SK-N-SH treated with all-trans-retinoic acid at 6 μM for 48 hours (cell line): ENCODE measurements around the gene SCIN.

Experiments used
- ATAC-seq: fragments of 200-7000 bp; cut with Tn5 transposase; 3 replicates; pipeline ENCODE4 v1.9.1; 2020; ENCODE audit warnings: mild to moderate bottlenecking, moderate library complexity
- ARNTL ChIP-seq: fragments of 450-650 bp; formaldehyde crosslinking; IDR thresholded peaks from 2 replicates; pipeline ENCODE4 v1.5.0; 2020; ENCODE audit warnings: low read depth, mild to moderate bottlenecking, moderate library complexity, borderline replicate concordance
- BACH2 ChIP-seq: fragments of 250-450 bp; sonication (Bioruptor Pico); IDR thresholded peaks from 2 replicates; pipeline ENCODE4 v1.9.0; 2021; ENCODE audit warnings: mild to moderate bottlenecking, borderline replicate concordance
- CSDC2 ChIP-seq: fragments of 250-450 bp; sonication (Bioruptor Pico); IDR thresholded peaks from 2 replicates; pipeline ENCODE4 v1.5.0; 2020; ENCODE audit warnings: mild to moderate bottlenecking, moderate library complexity
- CSRNP3 ChIP-seq: fragments of 250-450 bp; sonication (Bioruptor Pico); IDR thresholded peaks from 2 replicates; pipeline ENCODE4 v1.5.1; 2021; ENCODE audit warnings: mild to moderate bottlenecking, moderate library complexity
- ESRRG ChIP-seq: fragments of 250-450 bp; sonication (Bioruptor Pico); IDR thresholded peaks from 2 replicates; pipeline ENCODE4 v1.6.1; 2021; ENCODE audit warnings: mild to moderate bottlenecking
- GLIS3 ChIP-seq: fragments of 250-450 bp; sonication (Bioruptor Pico); IDR thresholded peaks from 2 replicates; pipeline ENCODE4 v1.5.0; 2020; ENCODE audit warnings: mild to moderate bottlenecking, moderate library complexity
- ISL1 ChIP-seq: fragments of 250-450 bp; sonication (Bioruptor Pico); IDR thresholded peaks from 2 replicates; pipeline ENCODE4 v2.1.2; 2022; ENCODE audit warnings: mild to moderate bottlenecking, moderate library complexity
- OSR1 ChIP-seq: fragments of 250-450 bp; sonication (Bioruptor Pico); IDR thresholded peaks from 2 replicates; pipeline ENCODE4 v1.8.0; 2022; ENCODE audit warnings: moderate library complexity, mild to moderate bottlenecking, inconsistent platforms
- PPARA ChIP-seq: fragments of 250-450 bp; sonication (Bioruptor Pico); IDR thresholded peaks from 2 replicates; pipeline ENCODE4 v1.5.0; 2020; ENCODE audit warnings: mild to moderate bottlenecking, borderline replicate concordance
- RARB ChIP-seq: fragments of 250-450 bp; sonication (Bioruptor Pico); IDR thresholded peaks from 2 replicates; pipeline ENCODE4 v1.8.0; 2021; ENCODE audit warnings: mild to moderate bottlenecking, moderate library complexity
- SNAI2 ChIP-seq: fragments of 250-450 bp; sonication (Bioruptor Pico); IDR thresholded peaks from 2 replicates; pipeline ENCODE4 v1.5.0; 2020; ENCODE audit warnings: mild to moderate bottlenecking, moderate library complexity
- TCF4 ChIP-seq: fragments of 250-450 bp; sonication (Bioruptor Pico); IDR thresholded peaks from 2 replicates; pipeline ENCODE4 v1.8.0; 2021; ENCODE audit warnings: mild to moderate bottlenecking, moderate library complexity, borderline replicate concordance
- TOX ChIP-seq: fragments of 250-450 bp; sonication (Bioruptor Pico); IDR thresholded peaks from 2 replicates; pipeline ENCODE4 v1.8.0; 2021; ENCODE audit warnings: mild to moderate bottlenecking, moderate library complexity, borderline replicate concordance
- ZC3H10 ChIP-seq: fragments of 250-450 bp; sonication (Bioruptor Pico); IDR thresholded peaks from 2 replicates; pipeline ENCODE4 v1.5.1; 2021; ENCODE audit warnings: mild to moderate bottlenecking, moderate library complexity
- ZFP3 ChIP-seq: fragments of 250-450 bp; sonication (Bioruptor Pico); IDR thresholded peaks from 2 replicates; pipeline ENCODE4 v1.5.0; 2020; ENCODE audit warnings: mild to moderate bottlenecking, moderate library complexity
- ZFP30 ChIP-seq: fragments of 450-650 bp; formaldehyde crosslinking; IDR thresholded peaks from 2 replicates; pipeline ENCODE4 v1.5.0; 2022; ENCODE audit warnings: mild to moderate bottlenecking, moderate library complexity
- ZNF565 ChIP-seq: fragments of 450-650 bp; formaldehyde crosslinking; conservative IDR thresholded peaks from 2 replicates; pipeline ENCODE4 v1.5.0; 2020; ENCODE audit warnings: low read depth, mild to moderate bottlenecking, moderate library complexity
- ZNF70 ChIP-seq: fragments of 450-650 bp; formaldehyde crosslinking; IDR thresholded peaks from 2 replicates; pipeline ENCODE4 v1.5.0; 2020; ENCODE audit warnings: mild to moderate bottlenecking, moderate library complexity
- ZNF8 ChIP-seq: fragments of 450-650 bp; formaldehyde crosslinking; IDR thresholded peaks from 2 replicates; pipeline ENCODE4 v1.5.0; 2020; ENCODE audit warnings: mild to moderate bottlenecking, moderate library complexity
- TF ChIP-seq, protein P1 (sequence below): fragments of 250-450 bp; sonication (Bioruptor Pico); IDR thresholded peaks from 2 replicates; pipeline ENCODE4 v1.8.0; 2020; ENCODE audit warnings: mild to moderate bottlenecking, moderate library complexity, borderline replicate concordance
- TF ChIP-seq, protein P2 (sequence below): fragments of 250-450 bp; sonication (Bioruptor Pico); IDR thresholded peaks from 2 replicates; pipeline ENCODE4 v1.5.0; 2020; ENCODE audit warnings: mild to moderate bottlenecking, moderate library complexity
- TF ChIP-seq, protein P3 (sequence below): fragments of 250-450 bp; sonication (Bioruptor Pico); IDR thresholded peaks from 2 replicates; pipeline ENCODE4 v1.5.1; 2020; ENCODE audit warnings: low read depth, mild to moderate bottlenecking, moderate library complexity

Gene SCIN

GRCh38 chr7:12588259-12588904 lies 17.9 kb downstream of the SCIN start:
- ATAC-seq: no peak
- TF ChIP-seq ISL1 (CRISPR knock-in tag) (no peak), ZFP30 (no peak), GLIS3 (CRISPR knock-in tag) (no peak), ARNTL (CRISPR knock-in tag) (no peak), CSRNP3 (CRISPR knock-in tag) (no peak), SNAI2 (CRISPR knock-in tag) (no peak), ZNF70 (CRISPR knock-in tag) (no peak), ZC3H10 (CRISPR knock-in tag) (no peak), TOX (CRISPR knock-in tag) (no peak), BACH2 (no peak), ESRRG (CRISPR knock-in tag) (no peak), PPARA (CRISPR knock-in tag) (no peak), TCF4 (CRISPR knock-in tag) (no peak), CSDC2 (no peak), RARB (CRISPR knock-in tag) (no peak)
- TF ChIP-seq, protein P1, sequence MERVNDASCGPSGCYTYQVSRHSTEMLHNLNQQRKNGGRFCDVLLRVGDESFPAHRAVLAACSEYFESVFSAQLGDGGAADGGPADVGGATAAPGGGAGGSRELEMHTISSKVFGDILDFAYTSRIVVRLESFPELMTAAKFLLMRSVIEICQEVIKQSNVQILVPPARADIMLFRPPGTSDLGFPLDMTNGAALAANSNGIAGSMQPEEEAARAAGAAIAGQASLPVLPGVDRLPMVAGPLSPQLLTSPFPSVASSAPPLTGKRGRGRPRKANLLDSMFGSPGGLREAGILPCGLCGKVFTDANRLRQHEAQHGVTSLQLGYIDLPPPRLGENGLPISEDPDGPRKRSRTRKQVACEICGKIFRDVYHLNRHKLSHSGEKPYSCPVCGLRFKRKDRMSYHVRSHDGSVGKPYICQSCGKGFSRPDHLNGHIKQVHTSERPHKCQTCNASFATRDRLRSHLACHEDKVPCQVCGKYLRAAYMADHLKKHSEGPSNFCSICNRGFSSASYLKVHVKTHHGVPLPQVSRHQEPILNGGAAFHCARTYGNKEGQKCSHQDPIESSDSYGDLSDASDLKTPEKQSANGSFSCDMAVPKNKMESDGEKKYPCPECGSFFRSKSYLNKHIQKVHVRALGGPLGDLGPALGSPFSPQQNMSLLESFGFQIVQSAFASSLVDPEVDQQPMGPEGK: no peak
- TF ChIP-seq, protein P2, sequence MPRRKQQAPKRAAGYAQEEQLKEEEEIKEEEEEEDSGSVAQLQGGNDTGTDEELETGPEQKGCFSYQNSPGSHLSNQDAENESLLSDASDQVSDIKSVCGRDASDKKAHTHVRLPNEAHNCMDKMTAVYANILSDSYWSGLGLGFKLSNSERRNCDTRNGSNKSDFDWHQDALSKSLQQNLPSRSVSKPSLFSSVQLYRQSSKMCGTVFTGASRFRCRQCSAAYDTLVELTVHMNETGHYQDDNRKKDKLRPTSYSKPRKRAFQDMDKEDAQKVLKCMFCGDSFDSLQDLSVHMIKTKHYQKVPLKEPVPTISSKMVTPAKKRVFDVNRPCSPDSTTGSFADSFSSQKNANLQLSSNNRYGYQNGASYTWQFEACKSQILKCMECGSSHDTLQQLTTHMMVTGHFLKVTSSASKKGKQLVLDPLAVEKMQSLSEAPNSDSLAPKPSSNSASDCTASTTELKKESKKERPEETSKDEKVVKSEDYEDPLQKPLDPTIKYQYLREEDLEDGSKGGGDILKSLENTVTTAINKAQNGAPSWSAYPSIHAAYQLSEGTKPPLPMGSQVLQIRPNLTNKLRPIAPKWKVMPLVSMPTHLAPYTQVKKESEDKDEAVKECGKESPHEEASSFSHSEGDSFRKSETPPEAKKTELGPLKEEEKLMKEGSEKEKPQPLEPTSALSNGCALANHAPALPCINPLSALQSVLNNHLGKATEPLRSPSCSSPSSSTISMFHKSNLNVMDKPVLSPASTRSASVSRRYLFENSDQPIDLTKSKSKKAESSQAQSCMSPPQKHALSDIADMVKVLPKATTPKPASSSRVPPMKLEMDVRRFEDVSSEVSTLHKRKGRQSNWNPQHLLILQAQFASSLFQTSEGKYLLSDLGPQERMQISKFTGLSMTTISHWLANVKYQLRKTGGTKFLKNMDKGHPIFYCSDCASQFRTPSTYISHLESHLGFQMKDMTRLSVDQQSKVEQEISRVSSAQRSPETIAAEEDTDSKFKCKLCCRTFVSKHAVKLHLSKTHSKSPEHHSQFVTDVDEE (CRISPR knock-in tag): no peak
- TF ChIP-seq, protein P3, sequence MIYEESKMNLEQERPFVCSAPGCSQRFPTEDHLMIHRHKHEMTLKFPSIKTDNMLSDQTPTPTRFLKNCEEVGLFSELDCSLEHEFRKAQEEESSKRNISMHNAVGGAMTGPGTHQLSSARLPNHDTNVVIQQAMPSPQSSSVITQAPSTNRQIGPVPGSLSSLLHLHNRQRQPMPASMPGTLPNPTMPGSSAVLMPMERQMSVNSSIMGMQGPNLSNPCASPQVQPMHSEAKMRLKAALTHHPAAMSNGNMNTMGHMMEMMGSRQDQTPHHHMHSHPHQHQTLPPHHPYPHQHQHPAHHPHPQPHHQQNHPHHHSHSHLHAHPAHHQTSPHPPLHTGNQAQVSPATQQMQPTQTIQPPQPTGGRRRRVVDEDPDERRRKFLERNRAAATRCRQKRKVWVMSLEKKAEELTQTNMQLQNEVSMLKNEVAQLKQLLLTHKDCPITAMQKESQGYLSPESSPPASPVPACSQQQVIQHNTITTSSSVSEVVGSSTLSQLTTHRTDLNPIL: no peak

DNA sequence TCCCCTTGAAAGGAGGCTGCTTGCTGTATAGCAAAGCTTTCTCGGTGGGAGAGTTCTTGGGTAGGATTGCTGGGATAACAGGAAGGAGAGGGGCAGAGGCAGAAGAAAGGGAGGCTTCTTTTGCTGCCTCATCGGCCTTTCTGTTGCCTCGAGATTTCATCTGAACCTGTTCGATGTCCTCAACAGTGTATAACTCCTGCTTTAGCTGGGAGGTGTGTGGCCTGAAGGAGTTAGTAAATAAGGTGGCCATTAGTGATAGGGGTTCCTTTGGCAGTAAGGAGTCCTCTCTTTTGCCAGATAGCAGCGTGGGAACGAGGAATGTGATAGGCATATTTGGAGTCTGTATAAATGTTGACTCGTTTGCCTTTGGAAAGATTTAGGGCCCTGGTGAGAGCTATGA lies 20.0 kb downstream of the SCIN start:
- ATAC-seq: no peak

GRCh38 chr7:12594122-12594897 lies 23.8 kb downstream of the SCIN start:
- no peak for ATAC-seq

More for the DNA sequence above, 20.0 kb downstream of the SCIN start:
- TF ChIP-seq ZC3H10 (CRISPR knock-in tag) (no peak), CSDC2 (no peak), PPARA (CRISPR knock-in tag) (no peak), ESRRG (CRISPR knock-in tag) (no peak), BACH2 (no peak)

More at GRCh38 chr7:12594122-12594897, 23.8 kb downstream of the SCIN start:
- TF ChIP-seq ZNF70 (CRISPR knock-in tag) (no peak), SNAI2 (CRISPR knock-in tag) (no peak), PPARA (CRISPR knock-in tag) (no peak), RARB (CRISPR knock-in tag) (no peak), ZNF565 (CRISPR knock-in tag) (no peak), OSR1 (CRISPR knock-in tag) (no peak), BACH2 (no peak), ZFP30 (no peak), ISL1 (CRISPR knock-in tag) (no peak), ZNF8 (CRISPR knock-in tag) (no peak), ZFP3 (CRISPR knock-in tag) (no peak)
- TF ChIP-seq, protein P2 (CRISPR knock-in tag): no peak
